GM18517 (cell line): ENCODE results near the gene CASS4.

Experiments used
- ATAC-seq: cut with Tn5 transposase; IDR thresholded peaks from one replicate; pipeline ENCODE4 v1.9.1; 2021; ENCODE audit warnings: mild to moderate bottlenecking, moderate library complexity; ENCODE audit not compliant: unreplicated experiment

CASS4 gene

GRCh38 chr20:56422076-56422823 is 10.2 kb downstream of the CASS4 start:
- no peak for ATAC-seq

GRCh38 chr20:56422824-56423189 is 10.7 kb downstream of the CASS4 start:
- ATAC-seq = no peak

- ATAC-seq = no peak
Observed at GRCh38 chr20:56423211-56423610, 11.2 kb downstream of the CASS4 start.

GRCh38 chr20:56423886-56424285 is 11.8 kb downstream of the CASS4 start:
- no peak for ATAC-seq

GRCh38 chr20:56424931-56425330 is 12.9 kb downstream of the CASS4 start:
- no peak for ATAC-seq

GRCh38 chr20:56426026-56426425 is 14.0 kb downstream of the CASS4 start:
- no peak for ATAC-seq

- ATAC-seq = no peak
Observed at GRCh38 chr20:56426926-56427325, 14.9 kb downstream of the CASS4 start.

- no peak for ATAC-seq
Observed at GRCh38 chr20:56427797-56428196, 15.7 kb downstream of the CASS4 start.

- no peak for ATAC-seq
Observed at GRCh38 chr20:56428410-56428809, 16.4 kb downstream of the CASS4 start.

- no peak for ATAC-seq
Observed at GRCh38 chr20:56428881-56429280, 16.8 kb downstream of the CASS4 start.

- no peak for ATAC-seq
Observed at GRCh38 chr20:56429502-56429901, 17.4 kb downstream of the CASS4 start.

GRCh38 chr20:56429941-56430340 is 17.9 kb downstream of the CASS4 start:
- ATAC-seq = no peak

GRCh38 chr20:56430461-56430860 is 18.4 kb downstream of the CASS4 start:
- ATAC-seq = no peak

- ATAC-seq = no peak
Observed at GRCh38 chr20:56430957-56431356, 18.9 kb downstream of the CASS4 start.

- ATAC-seq = no peak
Observed at GRCh38 chr20:56431471-56431870, 19.4 kb downstream of the CASS4 start.

GRCh38 chr20:56433221-56433879 is 21.3 kb downstream of the CASS4 start:
- ATAC-seq = no peak

- no peak for ATAC-seq
Observed at GRCh38 chr20:56433880-56434255, 21.8 kb downstream of the CASS4 start.

GRCh38 chr20:56437196-56437960 is 25.3 kb downstream of the CASS4 start:
- no peak for ATAC-seq

- no peak for ATAC-seq
Observed at GRCh38 chr20:56438284-56438683, 26.2 kb downstream of the CASS4 start.

GRCh38 chr20:56439771-56440291 is 27.8 kb downstream of the CASS4 start:
- no peak for ATAC-seq

GRCh38 chr20:56440346-56441007 is 28.4 kb downstream of the CASS4 start:
- ATAC-seq = peak; percentile 71
